ENCODE measurements around the gene TICRR. TPM values are rescaled to one million over a fixed set of nuclear protein-coding genes. Genes with fewer than 3 reads are reported as not detected.

The TICRR gene
- total RNA-seq, 1 donor from 2014 or later: 4.8 TPM

DNA sequence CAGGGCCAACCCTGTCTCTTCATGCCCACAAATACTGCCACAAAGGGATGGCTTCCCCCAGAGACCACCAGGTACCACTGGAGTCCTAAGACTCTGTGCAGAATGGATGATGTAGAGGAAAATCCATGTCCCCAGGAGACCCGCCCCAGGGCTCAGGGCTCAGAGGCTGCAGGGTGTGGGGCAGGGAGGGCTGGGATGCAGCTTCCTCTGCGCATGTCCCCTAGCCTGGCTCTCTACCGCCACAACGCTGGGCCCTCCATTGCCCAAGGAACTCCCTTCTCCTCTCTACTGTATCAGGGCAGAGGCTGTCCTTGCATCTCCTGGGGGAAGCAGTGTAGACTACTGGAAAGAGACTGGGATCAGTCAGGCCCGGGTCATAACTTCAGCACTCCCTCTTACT lies 19.5 kb upstream of the TICRR start:
- TF ChIP-seq CTCF (IDR thresholded peaks at IDR 0.05; ENCODE audit: unreplicated experiment): no peak
- no peak for DNase-seq (ENCODE audit: low spot score)
- no peak overlapping the region for H3K27ac Mint-ChIP-seq (ENCODE audit: unreplicated experiment)
- H3K4me3 Mint-ChIP-seq (ENCODE audit: unreplicated experiment): no peak overlapping the region
- no peaks in the 10 kb centered on the region for H3K9me3 Mint-ChIP-seq (ENCODE audit: unreplicated experiment)
- no peaks in the 10 kb centered on the region for H3K27me3 Mint-ChIP-seq (ENCODE audit: unreplicated experiment)
- peaks cover 6% of the 10 kb centered on the region for H3K4me1 Mint-ChIP-seq (ENCODE audit: unreplicated experiment)
- H3K36me3 Mint-ChIP-seq (ENCODE audit: low read depth, unreplicated experiment): no peaks in the 10 kb centered on the region

DNA sequence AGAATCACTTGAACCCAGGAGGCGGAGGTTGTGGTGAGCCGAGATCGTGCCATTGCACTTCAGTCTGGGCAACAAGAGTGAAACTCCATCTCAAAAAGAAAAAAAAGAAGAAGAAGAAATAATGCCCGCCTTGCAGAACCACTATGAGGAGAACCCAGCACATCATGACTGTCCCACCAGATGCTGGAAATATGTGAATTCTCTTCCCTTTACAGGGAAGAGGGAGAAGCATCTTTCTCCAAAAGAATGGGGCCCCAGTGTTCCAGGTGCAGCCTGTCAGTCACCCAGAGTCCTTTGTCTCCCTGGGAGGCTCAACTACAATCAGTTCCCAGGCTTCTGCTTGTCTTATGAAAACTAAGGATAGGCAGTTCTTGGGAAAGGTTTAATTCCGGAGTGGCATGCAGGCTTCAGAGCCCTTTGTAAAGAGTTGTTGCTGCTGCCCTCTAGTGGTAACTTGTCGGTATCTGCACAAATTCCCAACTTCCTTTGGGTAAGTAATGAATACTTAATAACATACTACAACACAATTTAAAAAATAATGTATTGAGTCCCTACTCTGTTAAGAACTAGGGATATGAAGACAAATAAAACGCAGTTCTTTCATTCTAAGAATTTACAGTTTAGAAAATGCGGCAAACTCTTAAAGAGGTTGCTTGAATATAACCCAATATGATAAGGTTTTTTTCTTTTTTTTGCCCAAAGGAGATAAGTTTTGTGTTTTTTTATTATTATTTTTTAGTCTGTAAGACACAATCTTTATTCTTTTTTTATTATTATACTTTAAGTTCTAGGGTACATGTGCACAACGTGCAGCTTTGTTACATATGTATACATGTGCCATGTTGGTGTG lies 18.6 kb upstream of the TICRR start:
- peaks cover 1% of the 10 kb centered on the region for H3K4me1 Mint-ChIP-seq (ENCODE audit: unreplicated experiment)
- H3K9me3 Mint-ChIP-seq (ENCODE audit: unreplicated experiment): no peaks in the 10 kb centered on the region
- no peak overlapping the region for H3K4me3 Mint-ChIP-seq (ENCODE audit: unreplicated experiment)
- no peaks in the 10 kb centered on the region for H3K36me3 Mint-ChIP-seq (ENCODE audit: low read depth, unreplicated experiment)
- no peak overlapping the region for H3K27ac Mint-ChIP-seq (ENCODE audit: unreplicated experiment)
- H3K27me3 Mint-ChIP-seq (ENCODE audit: unreplicated experiment): no peaks in the 10 kb centered on the region
- peak; percentile 82 for TF ChIP-seq CTCF (IDR thresholded peaks at IDR 0.05; ENCODE audit: unreplicated experiment)
- peak; percentile 56 for DNase-seq (ENCODE audit: low spot score)

DNA sequence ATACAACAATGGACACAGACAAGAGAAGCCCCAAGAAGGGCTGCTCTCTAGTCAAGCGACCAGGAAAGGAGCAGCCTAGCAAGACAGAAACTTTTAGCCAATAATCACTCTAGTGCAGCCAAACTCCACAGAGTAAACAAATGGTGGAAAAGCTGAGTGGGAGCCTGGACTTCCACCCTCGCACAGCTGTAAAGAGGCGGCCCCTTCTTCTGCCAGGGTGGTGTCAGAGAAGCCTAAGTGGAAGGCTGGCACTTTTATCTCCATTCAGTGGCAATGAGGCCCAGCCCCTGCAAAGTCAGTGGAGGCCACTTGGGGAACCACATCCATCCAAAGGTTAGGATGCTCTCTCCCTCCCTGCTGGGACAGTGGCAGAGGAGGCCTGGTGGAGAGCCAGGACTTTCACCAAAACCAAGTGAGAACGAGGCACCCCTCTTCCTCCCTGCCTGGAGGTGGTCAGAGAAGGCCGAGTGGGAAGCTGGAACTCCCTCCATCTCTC lies 15.5 kb upstream of the TICRR start:
- H3K27me3 Mint-ChIP-seq (ENCODE audit: unreplicated experiment): no peaks in the 10 kb centered on the region
- TF ChIP-seq CTCF (IDR thresholded peaks at IDR 0.05; ENCODE audit: unreplicated experiment): no peak
- DNase-seq (ENCODE audit: low spot score): no peak
- H3K27ac Mint-ChIP-seq (ENCODE audit: unreplicated experiment): no peak overlapping the region
- H3K36me3 Mint-ChIP-seq (ENCODE audit: low read depth, unreplicated experiment): no peaks in the 10 kb centered on the region
- no peaks in the 10 kb centered on the region for H3K9me3 Mint-ChIP-seq (ENCODE audit: unreplicated experiment)
- H3K4me1 Mint-ChIP-seq (ENCODE audit: unreplicated experiment): no peaks in the 10 kb centered on the region
- no peak overlapping the region for H3K4me3 Mint-ChIP-seq (ENCODE audit: unreplicated experiment)

GRCh38 chr15:89566181-89566580 lies 9.1 kb upstream of the TICRR start:
- H3K4me1 Mint-ChIP-seq (ENCODE audit: unreplicated experiment): no peaks in the 10 kb centered on the region
- no peaks in the 10 kb centered on the region for H3K9me3 Mint-ChIP-seq (ENCODE audit: unreplicated experiment)
- H3K36me3 Mint-ChIP-seq (ENCODE audit: low read depth, unreplicated experiment): peaks cover 6% of the 10 kb centered on the region
- DNase-seq (ENCODE audit: low spot score): no peak
- TF ChIP-seq CTCF (IDR thresholded peaks at IDR 0.05; ENCODE audit: unreplicated experiment): no peak
- no peak overlapping the region for H3K27ac Mint-ChIP-seq (ENCODE audit: unreplicated experiment)
- no peak overlapping the region for H3K4me3 Mint-ChIP-seq (ENCODE audit: unreplicated experiment)
- peaks cover 9% of the 10 kb centered on the region for H3K27me3 Mint-ChIP-seq (ENCODE audit: unreplicated experiment)

- TF ChIP-seq CTCF (IDR thresholded peaks at IDR 0.05; ENCODE audit: unreplicated experiment): no peak
- H3K4me3 Mint-ChIP-seq (ENCODE audit: unreplicated experiment): no peak overlapping the region
- no peak for DNase-seq (ENCODE audit: low spot score)
- H3K27ac Mint-ChIP-seq (ENCODE audit: unreplicated experiment): peak overlapping the region; percentile 25
- H3K4me1 Mint-ChIP-seq (ENCODE audit: unreplicated experiment): peaks cover 2% of the 10 kb centered on the region
- H3K27me3 Mint-ChIP-seq (ENCODE audit: unreplicated experiment): peaks cover 9% of the 10 kb centered on the region
- peaks cover 6% of the 10 kb centered on the region for H3K36me3 Mint-ChIP-seq (ENCODE audit: low read depth, unreplicated experiment)
- H3K9me3 Mint-ChIP-seq (ENCODE audit: unreplicated experiment): no peaks in the 10 kb centered on the region
These were observed 8.5 kb upstream of the TICRR start for GRCh38 chr15:89566621-89567294.

Measured in endothelial cell (in vitro differentiated cells).